H1 (cell line): Measurements from ENCODE around the gene GLP1R. TPM values are rescaled to one million over a fixed set of nuclear protein-coding genes. Genes with fewer than 3 reads are reported as not detected.

Experiments
- KDM1A ChIP-seq: fragments of 200-600, 300-600 bp; sonication (generic); IDR thresholded peaks from 2 replicates; pipeline ENCODE4 v1.7.1; 2016; ENCODE audit warnings: mild to moderate bottlenecking, low read length, borderline replicate concordance
- RAD21 ChIP-seq, 2 experiments: IDR thresholded peaks in 1 of 2; conservative IDR thresholded peaks in 1 of 2; 2 replicates each; pipeline ENCODE4 v1.6.1; 2011; ENCODE audit warnings: low read depth in 2 of 2, low read length in 2 of 2, improper control_type of control experiment in 1 of 2, inconsistent platforms in 1 of 2, mild to moderate bottlenecking in 1 of 2, moderate library complexity in 1 of 2
- TBP ChIP-seq: IDR thresholded peaks from 2 replicates; pipeline ENCODE4 v1.6.1; 2011; ENCODE audit warnings: low read depth, low read length, improper control_type of control experiment
- polyA plus RNA-seq, 7 experiments: library from polyadenylated mRNA; depleted of rRNA in 3 of 7; stranded (reverse) in 5 of 7; unstranded in 2 of 7; fragments of >200 nt in 5 of 7; fragments of 200-250 nt in 2 of 7; gene quantifications; 1 replicate in 5 of 7; 2 replicates in 1 of 7; 4 replicates in 1 of 7; pipeline versions ENCODE4 v1.2.1 to v1.2.3, GENCODE V29; 2011 to 2013; ENCODE audit warnings: missing spikeins in 2 of 7, mixed read lengths in 2 of 7
- total RNA-seq: library from RNA; stranded (reverse); fragmentation: NEBNext Ultra II Directional; extraction: Animal tissue kit (Norgen Biotek cat#: 25700); gene quantifications from 2 replicates; pipeline ENCODE4 v1.2.1, GENCODE V29; 2021
- TF ChIP-seq, protein P1 (sequence below): fragments of 300-600 bp; sonication (generic); IDR thresholded peaks from 2 replicates; pipeline ENCODE4 v1.7.1; 2012; ENCODE audit warnings: low read length, moderate library complexity, mild to moderate bottlenecking, inconsistent platforms; ENCODE audit not compliant: insufficient replicate concordance

Gene GLP1R
- total and polyA plus RNA-seq, 2 of the 8 experiments (the other 6 are each of a cell fraction or from before 2014, with no cell fraction given), result 2.6 to 2.7 TPM

DNA sequence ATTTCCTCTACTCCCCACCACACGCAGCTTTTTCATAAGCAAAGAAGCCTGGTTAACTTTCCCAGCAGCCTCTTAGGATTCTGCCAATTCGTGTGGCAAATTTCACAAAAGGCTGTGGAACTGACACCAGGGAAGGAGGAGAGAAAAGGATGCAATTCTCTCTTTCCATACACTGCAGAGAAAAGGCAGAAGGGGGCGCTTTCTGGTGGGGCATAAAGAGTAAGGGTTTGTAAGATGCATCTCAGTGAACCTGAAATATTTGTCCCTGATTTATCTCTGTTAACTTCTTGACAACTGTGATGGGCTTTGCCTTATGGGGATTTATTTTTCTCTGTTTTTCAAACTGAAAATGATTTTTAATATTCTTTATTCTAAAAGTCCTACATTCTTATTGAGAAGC is 45.5 kb upstream of the GLP1R start (continued):
- TF ChIP-seq, protein P1, sequence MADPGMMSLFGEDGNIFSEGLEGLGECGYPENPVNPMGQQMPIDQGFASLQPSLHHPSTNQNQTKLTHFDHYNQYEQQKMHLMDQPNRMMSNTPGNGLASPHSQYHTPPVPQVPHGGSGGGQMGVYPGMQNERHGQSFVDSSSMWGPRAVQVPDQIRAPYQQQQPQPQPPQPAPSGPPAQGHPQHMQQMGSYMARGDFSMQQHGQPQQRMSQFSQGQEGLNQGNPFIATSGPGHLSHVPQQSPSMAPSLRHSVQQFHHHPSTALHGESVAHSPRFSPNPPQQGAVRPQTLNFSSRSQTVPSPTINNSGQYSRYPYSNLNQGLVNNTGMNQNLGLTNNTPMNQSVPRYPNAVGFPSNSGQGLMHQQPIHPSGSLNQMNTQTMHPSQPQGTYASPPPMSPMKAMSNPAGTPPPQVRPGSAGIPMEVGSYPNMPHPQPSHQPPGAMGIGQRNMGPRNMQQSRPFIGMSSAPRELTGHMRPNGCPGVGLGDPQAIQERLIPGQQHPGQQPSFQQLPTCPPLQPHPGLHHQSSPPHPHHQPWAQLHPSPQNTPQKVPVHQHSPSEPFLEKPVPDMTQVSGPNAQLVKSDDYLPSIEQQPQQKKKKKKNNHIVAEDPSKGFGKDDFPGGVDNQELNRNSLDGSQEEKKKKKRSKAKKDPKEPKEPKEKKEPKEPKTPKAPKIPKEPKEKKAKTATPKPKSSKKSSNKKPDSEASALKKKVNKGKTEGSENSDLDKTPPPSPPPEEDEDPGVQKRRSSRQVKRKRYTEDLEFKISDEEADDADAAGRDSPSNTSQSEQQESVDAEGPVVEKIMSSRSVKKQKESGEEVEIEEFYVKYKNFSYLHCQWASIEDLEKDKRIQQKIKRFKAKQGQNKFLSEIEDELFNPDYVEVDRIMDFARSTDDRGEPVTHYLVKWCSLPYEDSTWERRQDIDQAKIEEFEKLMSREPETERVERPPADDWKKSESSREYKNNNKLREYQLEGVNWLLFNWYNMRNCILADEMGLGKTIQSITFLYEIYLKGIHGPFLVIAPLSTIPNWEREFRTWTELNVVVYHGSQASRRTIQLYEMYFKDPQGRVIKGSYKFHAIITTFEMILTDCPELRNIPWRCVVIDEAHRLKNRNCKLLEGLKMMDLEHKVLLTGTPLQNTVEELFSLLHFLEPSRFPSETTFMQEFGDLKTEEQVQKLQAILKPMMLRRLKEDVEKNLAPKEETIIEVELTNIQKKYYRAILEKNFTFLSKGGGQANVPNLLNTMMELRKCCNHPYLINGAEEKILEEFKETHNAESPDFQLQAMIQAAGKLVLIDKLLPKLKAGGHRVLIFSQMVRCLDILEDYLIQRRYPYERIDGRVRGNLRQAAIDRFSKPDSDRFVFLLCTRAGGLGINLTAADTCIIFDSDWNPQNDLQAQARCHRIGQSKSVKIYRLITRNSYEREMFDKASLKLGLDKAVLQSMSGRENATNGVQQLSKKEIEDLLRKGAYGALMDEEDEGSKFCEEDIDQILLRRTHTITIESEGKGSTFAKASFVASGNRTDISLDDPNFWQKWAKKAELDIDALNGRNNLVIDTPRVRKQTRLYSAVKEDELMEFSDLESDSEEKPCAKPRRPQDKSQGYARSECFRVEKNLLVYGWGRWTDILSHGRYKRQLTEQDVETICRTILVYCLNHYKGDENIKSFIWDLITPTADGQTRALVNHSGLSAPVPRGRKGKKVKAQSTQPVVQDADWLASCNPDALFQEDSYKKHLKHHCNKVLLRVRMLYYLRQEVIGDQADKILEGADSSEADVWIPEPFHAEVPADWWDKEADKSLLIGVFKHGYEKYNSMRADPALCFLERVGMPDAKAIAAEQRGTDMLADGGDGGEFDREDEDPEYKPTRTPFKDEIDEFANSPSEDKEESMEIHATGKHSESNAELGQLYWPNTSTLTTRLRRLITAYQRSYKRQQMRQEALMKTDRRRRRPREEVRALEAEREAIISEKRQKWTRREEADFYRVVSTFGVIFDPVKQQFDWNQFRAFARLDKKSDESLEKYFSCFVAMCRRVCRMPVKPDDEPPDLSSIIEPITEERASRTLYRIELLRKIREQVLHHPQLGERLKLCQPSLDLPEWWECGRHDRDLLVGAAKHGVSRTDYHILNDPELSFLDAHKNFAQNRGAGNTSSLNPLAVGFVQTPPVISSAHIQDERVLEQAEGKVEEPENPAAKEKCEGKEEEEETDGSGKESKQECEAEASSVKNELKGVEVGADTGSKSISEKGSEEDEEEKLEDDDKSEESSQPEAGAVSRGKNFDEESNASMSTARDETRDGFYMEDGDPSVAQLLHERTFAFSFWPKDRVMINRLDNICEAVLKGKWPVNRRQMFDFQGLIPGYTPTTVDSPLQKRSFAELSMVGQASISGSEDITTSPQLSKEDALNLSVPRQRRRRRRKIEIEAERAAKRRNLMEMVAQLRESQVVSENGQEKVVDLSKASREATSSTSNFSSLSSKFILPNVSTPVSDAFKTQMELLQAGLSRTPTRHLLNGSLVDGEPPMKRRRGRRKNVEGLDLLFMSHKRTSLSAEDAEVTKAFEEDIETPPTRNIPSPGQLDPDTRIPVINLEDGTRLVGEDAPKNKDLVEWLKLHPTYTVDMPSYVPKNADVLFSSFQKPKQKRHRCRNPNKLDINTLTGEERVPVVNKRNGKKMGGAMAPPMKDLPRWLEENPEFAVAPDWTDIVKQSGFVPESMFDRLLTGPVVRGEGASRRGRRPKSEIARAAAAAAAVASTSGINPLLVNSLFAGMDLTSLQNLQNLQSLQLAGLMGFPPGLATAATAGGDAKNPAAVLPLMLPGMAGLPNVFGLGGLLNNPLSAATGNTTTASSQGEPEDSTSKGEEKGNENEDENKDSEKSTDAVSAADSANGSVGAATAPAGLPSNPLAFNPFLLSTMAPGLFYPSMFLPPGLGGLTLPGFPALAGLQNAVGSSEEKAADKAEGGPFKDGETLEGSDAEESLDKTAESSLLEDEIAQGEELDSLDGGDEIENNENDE, result no peak
- TF ChIP-seq RAD21 (IDR thresholded peaks at IDR 0.05 in 1 of 2, conservative IDR thresholded peaks at IDR 0.05 in 1 of 2; ENCODE audit: low read depth in 2 of 2, low read length in 2 of 2) (peak; percentile 70 to 83), KDM1A (no peak), TBP (no peak)
- TF ChIP-seq, all 59 proteins: peak for 2
